ENCODE data around the gene DPYSL3.

Gene DPYSL3

DNA sequence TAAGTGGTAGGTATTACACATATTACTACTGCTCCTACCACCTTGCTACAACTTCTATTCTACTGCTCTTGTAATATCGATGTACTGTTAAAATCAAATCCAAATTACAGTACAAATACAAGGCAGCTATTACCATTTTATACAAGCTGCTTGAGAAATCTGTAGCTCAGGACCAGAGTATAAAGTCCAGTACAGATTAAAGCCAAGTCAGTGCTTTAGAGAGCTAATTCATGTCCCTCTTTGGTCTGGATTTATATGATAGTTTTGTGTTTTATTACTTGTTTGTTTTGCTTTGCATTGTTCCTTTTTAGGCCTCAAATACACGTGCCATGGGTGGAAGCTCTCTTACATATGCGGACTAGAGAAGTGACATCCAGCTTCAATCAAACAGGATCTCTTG lies 75.8 kb downstream of the DPYSL3 start:
- no peak for DNase-seq

DNA sequence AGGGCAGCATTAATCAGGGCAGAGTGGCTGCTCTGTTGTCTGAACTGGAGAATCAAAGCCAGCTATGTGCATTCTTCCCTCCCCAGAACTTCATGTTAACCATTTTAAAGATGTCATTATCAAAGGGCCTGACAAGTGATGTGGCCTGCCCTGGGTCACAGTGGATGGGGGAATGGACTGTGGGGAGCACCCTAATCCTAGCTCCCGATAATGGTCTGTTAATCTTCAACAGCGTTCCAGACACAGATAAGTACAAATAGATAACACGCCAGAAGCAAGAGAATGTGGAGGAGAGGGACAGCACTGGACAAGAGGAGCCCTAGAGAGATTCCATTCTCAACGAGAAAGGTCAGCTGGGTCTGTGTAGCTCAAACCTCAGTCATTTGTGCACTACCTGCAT lies 77.5 kb downstream of the DPYSL3 start:
- DNase-seq, result no peak

GRCh38 chr5:147431586-147431985 lies 78.3 kb downstream of the DPYSL3 start:
- DNase-seq, result no peak

DNA sequence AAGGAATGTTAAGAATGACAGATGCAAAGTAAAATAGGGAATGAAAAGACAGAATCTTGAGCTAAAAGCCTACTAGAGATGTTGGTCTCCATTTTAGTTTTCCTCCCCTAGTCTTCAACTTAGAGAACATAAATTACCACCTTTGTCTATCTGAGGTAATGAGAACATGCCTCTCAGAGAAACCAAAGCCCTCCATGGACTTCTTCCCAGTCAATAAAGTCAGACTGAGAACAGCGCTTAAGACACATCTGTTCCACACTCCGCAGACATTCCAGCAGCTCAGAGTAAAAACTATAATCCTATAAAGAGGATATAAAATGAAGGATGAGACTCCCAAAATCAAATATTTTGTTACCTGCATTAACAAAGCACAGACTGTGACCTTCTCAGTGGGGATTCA lies 79.2 kb downstream of the DPYSL3 start:
- no peak for DNase-seq

DNA sequence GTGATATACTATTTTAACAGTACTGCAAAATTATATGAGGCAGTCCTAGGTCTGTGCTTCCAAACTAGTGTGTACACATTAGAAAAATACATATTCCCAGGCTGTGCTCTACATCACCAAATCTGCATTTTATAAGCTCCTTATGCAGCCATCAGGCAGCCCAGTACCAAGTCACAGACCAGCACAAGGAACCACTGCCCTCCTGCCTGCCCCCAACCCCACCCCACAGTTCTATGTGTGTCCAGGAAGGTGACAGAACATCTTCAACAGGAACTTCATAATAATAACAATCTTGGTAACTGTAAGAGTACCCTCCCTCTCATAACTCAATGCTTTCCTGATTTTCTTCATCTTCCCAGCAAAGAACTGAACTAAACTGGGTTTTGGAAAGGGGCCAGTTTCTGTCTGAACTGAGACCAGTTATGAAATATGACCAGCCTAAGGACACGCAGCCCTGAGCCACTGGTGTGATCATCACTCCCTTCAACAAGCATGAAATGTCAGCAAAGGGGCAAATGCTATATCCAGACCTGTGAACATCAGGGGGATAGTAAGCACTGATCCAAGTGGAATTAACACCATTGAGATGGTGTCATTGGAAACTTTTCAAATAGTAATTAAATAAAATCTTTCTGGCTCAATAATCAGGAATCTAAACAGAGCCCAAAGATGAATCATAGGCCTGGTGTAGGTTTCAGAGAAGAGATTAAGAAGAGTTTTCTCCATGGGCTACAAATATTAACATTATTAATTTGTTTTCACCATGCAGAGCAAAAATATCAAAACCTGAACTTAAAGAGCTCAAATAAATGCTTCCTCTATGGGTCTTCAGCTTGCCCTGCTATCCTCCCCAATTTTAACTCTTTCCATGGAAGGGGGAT lies 82.1 kb downstream of the DPYSL3 start:
- DNase-seq, result no peak

DNA sequence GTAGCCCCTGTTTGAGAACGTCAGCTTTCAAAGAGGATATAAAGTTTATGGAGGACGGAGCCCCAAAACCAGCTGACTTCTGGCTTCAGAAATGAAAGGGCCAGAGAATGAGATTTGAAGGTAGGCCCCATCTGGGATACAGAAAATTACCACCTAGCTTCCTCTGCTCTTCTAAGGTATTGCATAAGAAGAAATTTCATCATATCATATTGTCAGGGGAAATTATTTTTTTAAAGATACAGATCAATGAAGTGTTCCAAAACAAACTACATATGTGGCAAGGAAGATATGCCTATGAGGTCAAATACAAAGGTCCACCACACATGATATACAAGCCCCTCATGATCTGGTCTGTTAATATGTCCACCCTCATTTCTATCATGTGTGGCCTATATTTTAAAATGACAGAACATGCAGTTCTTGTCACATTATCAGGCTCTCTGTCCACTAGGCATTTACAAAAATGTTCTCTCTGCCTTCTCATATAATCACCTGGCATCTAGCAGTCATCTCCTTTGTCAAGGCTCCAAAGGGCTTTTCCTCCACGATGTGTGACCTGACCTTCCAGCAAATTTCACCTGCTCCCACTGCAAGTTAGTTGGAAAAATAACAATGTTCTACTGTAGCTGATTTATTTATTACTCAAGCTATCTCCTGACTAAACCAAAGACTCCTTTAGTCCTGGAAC lies 83.1 kb downstream of the DPYSL3 start:
- DNase-seq, result no peak

- no peak for DNase-seq
These were observed 91.3 kb downstream of the DPYSL3 start for GRCh38 chr5:147418613-147419012.

DNA sequence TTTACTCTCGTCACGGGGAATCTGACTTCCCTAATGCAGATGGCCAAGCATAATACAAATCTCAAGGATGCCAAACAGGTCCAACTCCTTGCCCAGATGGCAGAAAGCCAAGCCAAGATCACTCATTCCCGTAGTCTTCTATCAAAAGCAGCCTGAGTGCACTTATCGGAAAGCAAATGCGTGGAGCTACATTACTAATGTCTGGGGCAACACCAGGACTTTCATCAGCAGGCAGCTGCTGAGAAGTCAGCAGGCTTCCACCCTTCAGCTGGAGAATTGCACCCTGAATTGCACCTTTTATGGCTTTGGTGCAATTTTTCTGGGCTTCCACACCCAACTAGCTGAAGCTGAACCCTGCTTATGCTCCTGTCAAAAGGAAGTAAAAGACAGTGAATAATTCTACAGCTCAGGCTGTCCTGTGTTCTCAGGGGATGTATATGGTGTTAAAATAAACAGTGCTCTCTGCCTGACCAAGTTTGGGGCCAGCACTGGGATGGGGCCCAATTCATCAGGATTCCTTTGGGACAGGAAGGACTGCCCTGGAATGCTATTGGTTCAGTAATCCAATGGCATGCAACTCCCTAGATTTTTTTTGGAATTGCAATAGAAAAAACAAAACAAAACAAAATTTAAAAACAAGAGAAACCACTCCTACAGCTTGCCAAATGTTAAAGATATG lies 92.6 kb downstream of the DPYSL3 start:
- DNase-seq, result no peak

DNA sequence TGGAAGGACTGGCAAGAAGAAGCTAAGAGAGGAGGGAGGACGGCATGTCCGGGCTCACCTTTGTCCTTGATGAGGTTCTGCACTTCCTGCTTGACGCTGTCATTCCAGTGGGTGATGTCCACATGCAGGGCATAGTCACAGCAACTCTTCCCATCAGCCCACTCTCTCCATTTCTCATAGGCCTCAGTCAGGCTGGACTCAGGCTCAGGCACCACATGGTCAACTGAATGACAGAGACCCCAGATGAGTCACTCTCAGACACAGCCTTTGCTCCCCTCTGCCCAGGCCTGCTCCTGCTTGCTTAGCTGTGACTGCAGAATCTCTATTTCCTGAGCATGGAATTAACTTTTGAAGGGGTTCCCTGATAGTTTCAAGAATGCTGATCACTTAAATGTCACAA lies 94.2 kb downstream of the DPYSL3 start:
- DNase-seq, result no peak

DNA sequence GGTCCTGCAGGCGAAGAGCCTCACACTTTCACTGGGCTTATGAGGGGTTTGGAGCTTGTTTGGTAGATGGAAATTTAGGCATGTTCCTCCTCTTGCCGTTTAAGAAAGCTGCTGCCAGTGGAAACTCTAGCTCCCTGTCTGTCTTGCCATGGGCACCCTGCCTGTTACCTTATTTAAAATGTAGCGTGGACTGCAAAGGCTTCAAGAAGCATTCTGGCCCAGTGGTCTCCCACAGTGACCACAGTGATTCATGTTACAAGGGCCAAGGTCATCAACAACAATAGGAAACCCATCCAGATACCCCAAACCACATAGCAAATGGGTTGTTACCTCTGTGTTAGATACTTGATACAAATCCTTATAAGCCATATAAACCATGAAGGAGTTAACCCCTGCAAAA lies 96.6 kb downstream of the DPYSL3 start:
- no peak for DNase-seq

DNA sequence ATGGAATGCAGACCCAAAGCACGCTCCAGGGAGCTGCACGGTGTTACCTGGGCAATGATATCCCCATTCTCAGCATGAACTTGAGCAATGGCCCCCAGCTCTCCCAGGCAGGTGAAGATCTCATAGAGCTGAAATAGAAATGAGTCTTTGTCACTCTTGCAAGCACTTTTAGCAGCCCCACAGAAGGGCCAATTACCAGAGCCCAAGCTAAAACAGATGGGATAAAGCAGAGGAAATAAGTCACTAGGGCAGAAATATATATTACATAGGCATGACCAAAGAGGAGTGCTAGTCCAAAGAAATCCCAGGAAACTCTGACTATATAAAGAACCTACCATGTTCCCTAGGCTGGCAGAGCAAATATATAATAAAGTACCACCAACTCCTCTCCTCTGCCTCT lies 97.3 kb downstream of the DPYSL3 start:
- no peak for DNase-seq

- DNase-seq, result no peak
These were observed 98.2 kb downstream of the DPYSL3 start for GRCh38 chr5:147411359-147412319.

GRCh38 chr5:147410496-147411358 lies 99.1 kb downstream of the DPYSL3 start:
- no peak for DNase-seq

- no peak for DNase-seq
These were observed 100.9 kb downstream of the DPYSL3 start for GRCh38 chr5:147408980-147409379.

GRCh38 chr5:147407094-147407681 lies 102.7 kb downstream of the DPYSL3 start:
- no peak for DNase-seq

- DNase-seq, result no peak
These were observed 103.2 kb downstream of the DPYSL3 start for GRCh38 chr5:147406636-147407035.

- no peak for DNase-seq
These were observed 105.2 kb downstream of the DPYSL3 start for GRCh38 chr5:147404706-147405105.

GRCh38 chr5:147403651-147404640 lies 105.9 kb downstream of the DPYSL3 start:
- no peak for DNase-seq

DNA sequence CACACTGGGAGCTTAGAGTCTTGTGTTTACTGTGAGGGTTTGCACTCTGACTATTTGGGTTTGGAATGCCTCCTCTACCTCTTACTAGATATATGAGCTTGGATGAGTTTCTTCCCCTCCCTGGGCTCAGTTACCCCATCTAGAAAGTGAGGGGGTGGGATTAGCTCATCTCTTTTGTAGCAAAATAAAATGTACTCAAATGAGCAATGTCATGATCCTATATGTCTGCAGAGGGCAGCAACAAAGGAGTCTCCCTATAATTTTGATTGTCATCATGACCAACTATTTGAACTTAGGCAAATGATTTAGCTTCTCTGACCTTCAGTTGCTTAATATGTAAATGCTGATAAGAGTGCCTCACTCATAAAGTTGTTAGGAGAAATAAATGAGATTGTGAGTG lies 109.0 kb downstream of the DPYSL3 start:
- no peak for DNase-seq

Measured in NCI-H748 treated with DMSO at 0.1 percent for 48 hours (cell line).